ENCODE data around the gene LGALS4.
A peak's percentile ranks its signal among the peaks of the same experiment; 100 is the strongest.
"Not testable (repeated sequence)": the region's sequence is repeated elsewhere in the genome, so short reads cannot be mapped to it uniquely, and the experiment has no call there.

The LGALS4 gene

DNA sequence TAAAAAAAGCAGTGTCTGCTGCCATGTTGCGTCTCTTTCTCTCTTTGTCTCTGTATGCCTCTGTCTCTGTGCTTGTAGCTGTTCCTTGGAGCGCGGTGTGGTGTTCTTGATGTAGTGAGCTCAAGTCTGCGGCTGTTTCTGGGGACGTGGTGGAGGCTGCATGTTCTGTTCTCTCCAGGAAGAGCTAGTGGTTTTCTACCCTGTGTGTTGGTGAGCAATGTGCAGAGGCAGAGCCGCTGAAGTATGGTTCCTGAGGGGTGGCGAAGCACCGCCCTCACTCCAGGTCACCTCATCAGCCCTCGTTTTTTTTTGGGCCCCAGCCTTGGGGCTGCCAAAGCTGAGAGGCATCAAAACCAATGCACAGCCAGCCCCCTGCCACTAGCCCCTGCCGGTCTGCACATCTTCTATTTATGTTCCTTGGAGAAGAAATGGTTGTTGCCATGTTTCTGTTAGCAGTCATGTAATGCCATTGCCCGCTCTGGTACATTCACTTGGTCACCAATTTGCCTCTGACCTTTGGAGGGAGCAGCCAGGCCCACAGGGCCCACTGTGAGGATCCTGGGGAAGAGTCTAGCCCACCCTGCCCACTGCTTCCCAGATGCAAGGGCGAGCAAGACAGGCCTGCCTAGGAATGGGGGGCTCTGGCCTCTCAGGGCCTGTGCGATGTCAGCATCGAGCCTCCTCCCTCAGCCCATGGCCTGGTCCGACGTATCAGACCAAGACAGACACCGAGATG lies 29.9 kb upstream of the LGALS4 start:
- peak; percentile 50 for DNase-seq (ENCODE audit: low read depth)

DNA sequence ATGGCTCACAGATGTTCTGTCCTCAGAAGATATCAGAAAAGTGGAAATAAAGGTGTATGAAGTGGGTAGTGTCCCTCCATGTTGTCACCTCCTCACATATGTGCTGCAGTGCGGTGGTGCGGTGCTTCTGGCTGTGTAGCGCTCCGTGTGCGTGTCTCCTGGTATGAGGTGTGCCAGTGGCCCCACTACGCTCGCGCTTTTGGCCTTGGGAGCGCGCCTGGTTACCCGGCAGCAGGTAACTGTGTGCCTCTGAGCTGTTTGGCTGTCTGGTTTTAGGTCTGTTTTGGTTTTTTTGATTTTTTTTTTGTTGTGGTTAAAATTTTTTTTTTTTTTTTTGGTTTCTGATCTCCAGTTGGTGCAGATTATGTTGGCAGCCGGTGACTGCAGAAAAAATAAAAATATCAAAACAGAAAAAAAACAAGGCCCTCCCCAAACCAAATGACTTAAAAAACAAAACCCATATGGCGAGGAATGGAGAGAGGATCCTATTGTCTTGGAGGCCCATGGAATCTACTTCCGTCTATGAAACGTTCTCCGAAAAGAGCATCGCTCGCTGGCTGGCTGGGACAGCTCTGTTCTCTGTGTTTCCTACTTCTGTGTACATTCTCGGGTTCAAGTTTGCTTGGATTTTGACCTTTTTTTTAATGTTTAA lies 29.2 kb upstream of the LGALS4 start:
- peak; percentile 31 for DNase-seq (ENCODE audit: low read depth)

DNA sequence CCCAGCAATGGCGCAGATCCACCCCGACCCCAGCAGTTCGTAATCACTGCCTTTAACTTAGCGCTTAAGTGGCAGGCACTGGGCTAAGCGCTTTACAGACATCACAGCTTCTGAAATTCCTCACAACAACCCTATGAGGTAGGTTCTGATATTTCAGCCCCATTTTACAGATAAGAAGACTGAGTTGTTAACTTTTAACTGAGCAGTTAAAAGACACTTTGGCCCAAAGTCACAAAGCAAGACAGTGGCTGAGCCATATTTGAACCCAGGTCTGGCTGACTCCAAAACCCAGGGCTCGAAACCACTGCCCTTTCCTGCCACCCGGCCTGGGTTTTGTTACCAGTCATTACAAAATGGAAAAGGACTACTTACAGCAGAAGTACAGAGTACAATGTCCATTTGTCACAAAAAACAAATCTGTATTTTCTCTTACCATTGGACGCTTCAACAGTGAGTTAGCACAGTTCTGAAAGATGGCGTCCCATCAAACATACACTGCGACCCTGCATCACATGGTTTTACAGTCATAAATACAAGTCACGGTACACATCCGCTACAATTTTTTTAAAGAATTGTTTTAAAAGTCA lies 28.5 kb upstream of the LGALS4 start:
- no peak for DNase-seq (ENCODE audit: low read depth)

DNA sequence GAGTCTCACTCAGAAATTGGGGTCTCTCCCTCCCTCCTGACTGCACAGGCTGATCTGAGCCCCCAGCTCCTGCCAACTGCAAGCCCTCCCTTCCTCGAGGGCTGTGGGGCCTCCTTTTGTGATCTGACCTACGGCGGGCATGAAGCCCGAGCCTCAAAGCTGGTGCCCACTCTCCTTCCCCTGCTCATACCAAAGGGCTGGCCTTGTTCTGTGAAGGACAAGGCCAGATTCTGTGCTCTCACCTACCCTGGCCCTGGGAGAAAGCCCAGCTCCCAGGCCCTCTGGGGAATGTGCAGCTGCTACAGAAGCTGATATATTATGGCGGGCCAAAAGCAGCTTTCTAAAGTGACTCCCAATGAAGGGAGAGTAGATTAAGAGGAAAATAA lies 27.8 kb upstream of the LGALS4 start:
- no peak for DNase-seq (ENCODE audit: low read depth)

DNA sequence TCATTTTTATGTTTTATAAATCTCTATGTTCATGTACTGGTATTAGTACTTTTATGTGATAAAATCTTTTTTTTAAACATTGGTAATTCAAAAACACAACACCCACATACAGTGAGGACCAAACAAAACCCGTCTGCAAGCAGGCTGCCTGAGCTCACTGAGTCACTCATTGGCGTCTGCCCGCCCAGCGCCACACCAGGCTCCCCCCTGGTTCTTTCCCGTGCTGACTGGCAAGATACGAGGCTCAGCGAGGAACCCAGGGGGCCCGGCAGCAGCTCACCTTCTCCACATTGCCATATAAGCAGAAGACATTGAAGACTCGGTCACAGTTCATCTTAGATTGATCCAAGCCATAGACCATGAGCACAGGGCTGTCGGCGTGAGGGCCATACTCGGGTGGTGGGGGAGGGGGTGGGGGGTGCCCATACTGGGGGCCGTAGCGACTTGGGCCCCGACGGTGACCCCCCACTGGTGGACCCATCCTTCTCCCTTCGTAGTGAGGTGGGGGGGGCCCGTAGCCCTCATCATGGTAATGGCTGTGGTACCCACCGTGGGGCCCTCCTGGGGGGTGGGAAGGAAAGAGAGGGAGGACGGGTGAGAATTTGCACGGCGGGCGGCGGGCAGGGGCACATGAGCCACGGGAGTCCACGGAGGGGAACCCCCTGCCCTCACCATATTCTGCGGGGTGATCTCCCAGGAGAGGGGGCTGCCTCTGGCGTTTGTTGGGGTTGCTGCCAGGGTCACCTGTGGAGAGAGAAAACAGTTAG lies 27.3 kb upstream of the LGALS4 start:
- no peak for DNase-seq (ENCODE audit: low read depth)

DNA sequence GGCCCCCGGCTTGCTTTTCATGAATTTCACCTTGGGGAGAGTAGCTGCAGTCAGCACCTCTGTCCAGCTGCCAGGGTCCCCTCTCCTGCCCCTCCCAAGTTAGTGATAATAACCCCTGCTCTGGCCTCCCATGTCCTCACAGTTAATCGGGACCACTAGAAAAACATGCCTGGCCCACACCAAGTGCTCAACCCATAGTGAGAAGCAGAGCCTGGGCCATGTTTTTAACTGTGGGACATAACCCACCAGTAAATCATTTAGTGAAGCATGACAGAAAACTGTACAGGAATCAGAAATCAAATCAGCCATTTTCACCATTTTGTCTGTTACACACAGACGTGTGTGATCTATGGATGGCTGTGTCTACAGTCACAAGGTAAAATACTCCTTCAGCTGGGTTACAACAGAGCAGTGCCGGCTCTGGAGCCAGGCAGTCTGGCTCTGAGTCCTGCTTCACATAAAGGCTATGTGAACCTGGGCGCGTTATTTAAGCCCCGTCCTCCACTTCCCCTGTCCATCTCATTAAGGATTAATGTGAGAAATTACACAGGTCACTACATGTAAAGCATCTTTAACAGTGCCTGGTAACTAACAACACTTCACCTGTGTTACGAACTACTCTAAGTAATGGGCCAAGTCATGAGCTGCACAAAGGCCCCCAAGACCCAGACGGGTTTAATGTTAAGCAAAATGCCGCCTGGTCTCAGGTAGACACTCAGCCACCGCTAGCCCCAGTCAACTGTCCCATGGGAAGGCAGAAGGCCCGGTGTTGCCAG lies 26.4 kb upstream of the LGALS4 start:
- DNase-seq (ENCODE audit: low read depth) = no peak

DNA sequence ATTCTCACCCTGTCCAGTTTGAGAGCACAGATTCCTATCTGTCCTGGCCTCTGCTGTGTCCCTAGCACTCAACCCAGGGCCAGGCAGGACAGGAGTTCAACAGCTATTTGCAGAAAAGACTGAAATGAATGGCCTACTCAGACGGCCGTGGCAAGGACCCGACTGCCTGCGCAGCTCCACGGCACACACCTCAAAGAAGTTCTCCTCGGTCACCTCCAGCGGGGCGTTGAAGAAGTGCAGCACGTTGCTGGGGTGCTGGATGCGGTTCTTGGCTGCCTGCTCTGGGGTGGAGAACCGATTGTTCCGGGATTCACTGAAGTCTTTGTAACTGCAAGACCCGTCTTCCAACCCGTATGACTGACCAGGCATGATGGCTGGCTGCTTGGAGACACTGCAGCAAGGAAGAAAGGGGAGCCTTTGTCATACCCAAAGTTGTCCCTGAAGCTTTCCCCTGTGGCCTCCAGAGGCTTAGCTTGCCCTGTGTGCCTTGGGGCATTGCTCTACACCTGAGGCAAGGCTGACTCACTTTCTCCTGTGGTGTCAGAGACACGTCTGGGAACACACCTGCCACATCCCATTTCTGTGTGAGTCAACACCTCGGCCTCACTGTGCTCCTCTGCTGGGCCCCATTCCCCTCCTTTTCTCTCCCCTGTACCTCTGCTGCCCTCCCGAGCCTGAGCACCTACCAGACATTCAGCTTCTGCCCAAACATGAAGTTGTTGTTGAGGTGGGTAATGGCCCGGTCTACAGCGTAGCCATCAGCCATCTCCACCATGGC lies 25.7 kb upstream of the LGALS4 start:
- DNase-seq (ENCODE audit: low read depth) = peak; percentile 17

DNA sequence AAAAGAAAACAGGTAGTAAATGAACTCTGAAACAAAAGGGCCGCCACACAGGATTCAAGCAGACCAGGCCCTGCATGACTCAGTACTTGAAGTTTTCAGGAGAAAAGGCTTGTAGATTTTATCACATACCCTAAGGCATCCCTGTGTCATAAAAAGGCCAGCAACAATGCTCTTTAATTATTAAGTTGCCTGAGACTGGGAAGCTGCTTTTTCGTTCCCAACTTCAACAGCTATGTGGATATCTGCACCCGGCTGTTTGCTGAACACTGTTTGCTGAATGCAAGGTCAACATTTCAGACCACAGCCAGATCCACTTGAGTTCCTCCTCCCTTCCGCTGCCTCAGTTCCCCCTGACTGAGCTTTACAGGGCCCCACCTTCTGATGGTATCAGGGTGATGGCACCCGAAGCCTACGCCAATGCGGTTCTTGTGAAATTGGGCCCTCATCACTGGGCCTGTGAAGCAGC lies 24.9 kb upstream of the LGALS4 start:
- DNase-seq (ENCODE audit: low read depth) = no peak

DNA sequence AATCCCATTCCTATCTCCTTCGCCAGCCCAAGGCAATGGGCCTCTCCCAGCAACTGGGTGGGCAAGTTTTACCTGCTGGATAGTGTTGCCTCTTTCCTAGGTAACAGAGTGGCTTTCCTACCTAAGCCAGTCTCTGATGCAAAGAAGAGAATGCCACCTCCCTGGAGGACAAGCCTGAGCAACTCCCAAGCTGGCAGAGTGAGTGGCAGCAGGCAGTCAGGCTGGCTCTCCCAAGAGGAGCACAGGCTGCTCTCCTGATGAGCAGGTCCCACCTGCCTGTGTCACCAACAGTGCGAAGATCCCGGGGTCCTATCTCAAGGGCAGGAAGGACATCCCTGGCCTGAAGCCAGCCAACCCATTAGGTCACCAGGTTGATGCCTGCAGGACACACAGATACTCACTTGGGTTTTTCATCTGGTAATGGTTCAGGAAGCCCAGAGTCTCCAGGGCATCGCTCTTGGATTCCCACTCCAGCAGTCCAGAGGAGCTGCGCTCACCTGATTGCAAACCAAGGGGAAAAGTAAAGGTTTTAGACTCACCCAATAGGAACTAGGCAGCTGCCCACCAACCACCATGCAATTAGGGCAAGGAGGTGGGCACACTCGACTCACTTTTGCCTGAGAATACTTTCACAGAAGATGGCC lies 24.4 kb upstream of the LGALS4 start:
- no peak for DNase-seq (ENCODE audit: low read depth)

DNA sequence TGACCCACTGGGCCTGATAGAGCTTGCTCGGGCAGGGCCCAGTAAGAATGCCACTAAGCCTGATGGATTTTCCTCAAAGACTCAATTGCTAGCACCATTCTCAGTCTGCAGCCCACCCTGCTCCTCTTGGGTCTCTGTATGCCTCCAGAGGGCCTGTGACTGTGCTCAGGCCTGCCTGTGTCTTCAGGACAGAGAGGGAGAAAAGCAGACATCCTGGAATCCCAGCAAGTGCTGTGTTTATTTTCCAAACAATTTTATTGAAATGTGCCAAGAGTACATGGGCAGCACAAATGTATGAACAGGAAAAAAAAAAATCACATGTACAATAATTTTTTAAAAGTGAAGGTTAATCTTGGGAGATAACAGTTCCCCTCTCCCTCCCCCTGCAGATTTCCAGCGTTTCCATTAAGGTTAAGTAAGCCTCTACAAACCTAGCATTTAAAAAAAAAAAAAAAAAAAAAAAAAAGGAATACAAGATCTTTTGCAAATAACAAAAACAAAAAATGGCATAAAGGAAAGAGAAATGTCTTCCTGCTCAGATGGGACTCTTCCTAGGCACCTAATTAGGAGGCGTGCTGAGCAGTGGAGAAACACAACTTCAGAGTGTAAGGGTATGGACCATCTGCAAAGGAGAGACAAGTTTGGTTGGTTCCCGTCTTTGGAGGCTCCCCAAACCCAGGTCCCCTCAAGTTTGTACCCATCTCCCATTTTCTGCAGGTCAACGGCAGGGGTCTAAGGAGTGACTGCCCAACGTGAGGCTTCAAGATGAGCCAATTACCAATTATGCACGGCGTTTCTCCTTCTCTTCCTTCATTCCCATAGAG lies 23.6 kb upstream of the LGALS4 start:
- DNase-seq (ENCODE audit: low read depth) = no peak

DNA sequence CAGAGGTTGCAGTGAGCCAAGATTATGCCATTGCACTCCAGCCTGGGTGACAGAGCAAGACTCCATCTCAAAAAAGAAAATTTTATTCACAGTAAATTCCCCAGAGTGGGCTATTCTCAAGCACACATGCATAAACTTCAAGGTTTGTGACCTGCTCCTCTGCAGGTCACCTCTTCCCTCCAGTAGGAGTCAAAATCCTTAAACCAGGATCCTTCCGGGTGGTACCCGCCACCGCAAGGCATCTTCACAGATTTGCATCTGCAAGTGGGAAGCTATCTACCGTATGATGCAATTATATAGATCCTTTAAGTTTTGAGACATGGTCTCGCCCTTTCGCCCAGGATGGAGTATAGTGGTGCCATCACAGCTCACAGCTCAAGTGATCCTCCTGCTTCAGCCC lies 21.8 kb upstream of the LGALS4 start:
- no peak for DNase-seq (ENCODE audit: low read depth)

DNA sequence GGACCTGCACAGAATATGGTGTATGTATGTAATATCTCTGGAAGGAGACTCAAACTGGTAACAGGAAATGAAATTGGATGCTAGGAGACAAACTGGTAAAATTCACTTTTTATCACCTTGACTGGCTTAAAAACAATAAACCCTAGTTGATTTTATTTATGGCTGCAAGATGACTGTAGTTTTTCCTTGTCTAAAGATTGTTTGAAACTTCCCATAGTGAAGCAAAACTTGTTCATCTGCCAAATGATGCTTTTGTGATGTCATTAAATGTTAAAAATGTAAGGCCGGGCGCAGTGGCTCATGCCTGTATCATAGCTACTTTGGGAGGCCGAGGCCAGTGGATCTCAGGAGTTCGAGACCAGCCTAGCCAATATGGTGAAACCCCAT lies 21.4 kb upstream of the LGALS4 start:
- no peak for DNase-seq (ENCODE audit: low read depth)

DNA sequence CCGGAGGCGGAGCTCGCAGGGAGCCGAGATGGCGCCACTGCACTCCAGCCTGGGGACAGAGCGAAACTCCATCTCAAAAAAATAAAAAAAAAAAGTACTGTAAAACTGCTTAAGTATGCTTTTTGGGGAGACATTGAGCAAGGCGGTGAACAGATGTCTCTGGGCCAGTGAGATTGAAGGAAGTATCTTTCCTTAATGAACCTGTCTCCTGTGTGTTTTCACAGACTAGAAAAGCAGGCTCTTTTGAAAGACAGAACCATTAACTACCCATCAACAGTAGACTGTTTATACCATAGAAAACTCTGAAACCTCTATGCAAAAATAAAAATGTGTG lies 20.3 kb upstream of the LGALS4 start:
- DNase-seq (ENCODE audit: low read depth) = no peak

DNA sequence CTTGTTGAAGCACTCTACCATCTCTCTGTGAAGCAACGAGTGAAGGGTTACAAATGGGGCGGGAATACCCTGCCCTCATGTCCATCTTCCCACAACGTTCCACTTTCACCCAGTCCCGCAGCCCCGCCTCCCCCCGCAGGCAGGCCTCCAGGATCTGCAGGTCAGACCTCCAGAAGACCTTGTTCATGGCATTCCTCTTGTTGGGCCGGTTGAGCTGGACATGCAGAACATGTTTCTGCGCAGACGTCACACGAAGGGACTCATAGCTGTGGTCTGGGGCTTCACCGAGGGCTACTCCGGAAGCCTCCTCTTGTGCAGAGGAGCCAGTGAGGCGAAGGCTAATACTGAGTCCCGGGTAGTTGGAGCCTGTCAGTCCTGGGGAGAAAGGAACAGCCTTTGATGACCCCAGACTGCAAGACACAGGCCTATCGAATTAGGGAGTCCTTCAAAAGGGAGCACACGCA lies 18.4 kb upstream of the LGALS4 start:
- DNase-seq (ENCODE audit: low read depth) = no peak

DNA sequence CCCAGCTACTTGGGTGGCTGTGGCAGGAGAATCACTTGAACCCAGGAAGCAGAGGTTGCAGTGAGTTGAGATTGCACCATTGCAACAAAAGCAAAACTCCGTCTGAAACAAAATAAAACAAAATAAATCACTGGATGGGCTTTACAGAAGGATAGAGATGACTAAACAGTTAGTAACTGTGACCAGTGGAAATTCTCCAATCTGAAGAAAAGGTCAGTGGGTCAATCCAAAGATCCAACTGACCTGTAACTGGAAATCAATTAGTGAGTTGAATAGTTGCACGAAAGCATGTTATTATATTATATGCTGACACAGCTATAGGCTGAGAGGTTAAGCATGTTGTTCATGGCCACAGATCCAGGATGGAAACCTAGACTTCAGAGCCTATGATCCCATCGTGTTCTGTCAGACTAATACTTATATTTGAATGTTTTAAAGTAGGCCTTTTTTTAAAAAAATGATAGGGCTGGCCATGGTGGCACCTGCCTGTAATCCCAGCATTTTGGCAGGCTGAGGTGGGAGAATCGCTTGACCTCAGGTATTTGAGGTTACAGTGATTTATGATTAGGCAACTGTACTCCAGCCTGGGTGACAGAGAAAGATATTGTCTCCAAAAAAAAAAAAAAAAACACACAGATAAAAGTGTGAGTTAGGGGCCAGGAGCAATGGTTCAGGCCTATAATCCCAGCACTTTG lies 17.4 kb upstream of the LGALS4 start:
- no peak for DNase-seq (ENCODE audit: low read depth)

DNA sequence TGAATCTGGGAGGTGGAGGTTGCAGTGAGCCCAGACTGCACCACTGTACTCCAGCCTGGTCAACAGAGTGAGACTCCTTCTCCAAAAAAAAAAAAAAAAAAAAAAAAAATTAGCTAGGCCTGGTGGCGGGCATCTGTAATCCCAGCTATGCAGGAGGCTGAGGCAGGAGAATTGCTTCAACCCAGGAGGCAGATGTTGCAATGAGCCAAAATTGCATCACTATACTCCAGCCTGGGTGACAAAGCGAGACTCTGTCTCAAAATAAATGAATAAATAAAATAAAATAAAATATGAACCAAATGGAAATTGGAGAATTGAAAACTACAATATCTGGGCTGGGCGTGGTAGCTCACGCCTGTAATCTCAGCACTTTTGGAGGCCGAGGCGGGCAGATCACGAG lies 16.5 kb upstream of the LGALS4 start:
- DNase-seq (ENCODE audit: low read depth) = not testable (repeated sequence)

DNA sequence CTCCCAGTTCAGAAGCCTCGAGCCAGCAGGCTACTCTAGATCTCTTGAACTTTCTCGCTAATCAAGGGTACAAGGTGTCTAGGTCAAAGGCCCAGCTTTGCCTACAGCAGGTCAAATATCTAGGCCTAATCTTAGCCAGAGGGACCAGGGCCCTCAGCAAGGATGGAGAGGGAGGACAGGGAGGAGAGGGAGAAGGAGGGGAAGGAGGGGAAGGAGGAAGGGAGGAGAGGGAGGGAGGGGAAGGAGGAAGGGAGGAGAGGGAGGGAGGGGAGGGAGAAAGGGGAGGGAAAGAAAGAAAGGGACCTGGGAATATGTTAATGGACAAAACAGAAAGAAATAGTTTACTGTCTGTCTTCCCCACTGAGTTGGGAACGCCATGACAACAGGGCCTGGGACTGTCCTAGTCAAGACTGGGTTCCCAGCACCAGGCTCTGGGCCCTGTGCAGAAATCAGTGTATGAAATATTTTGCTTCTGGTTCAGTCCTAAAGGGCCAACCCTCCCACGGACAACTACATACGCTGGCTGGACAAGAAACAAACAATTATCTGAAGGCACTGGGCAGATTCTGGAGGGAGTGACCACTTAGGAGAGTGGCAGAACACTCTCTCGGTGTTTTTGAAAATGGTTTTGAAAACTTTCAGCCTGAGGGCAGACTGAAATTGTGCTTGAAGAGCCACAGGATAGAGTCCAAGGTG lies 14.3 kb upstream of the LGALS4 start:
- no peak for DNase-seq (ENCODE audit: low read depth)

DNA sequence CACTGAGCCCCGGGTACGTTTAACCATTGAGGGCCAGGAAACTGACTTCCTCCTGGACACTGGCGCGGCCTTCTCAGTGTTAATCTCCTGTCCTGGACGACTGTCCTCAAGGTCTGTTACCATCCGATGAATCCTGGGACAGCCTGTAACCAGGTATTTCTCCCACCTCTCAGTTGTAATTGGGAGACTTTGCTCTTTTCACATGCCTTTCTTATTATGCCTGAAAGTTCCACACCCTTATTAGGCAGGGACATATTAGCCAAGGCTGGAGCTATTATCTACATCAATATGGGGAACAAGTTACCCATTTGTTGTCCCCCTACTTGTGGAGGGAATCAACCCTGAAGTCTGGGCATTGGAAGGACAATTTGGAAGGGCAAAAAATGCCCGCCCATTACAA lies 13.2 kb upstream of the LGALS4 start:
- not testable (repeated sequence) for DNase-seq (ENCODE audit: low read depth)

All from activated T-helper 1 cell treated with Interleukin-2 at 50 U/mL for 16 hours (primary cell).